ENCODE measurements around the gene CPLX1.
A peak's percentile ranks its signal among the peaks of the same experiment; 100 is the strongest.

The CPLX1 gene

GRCh38 chr4:825063-825970 is 612 bp downstream of the CPLX1 start:
- DNase-seq (ENCODE audit: low spot score): peak; percentile 88
- no peak for TF ChIP-seq CTCF (IDR thresholded peaks at IDR 0.05; ENCODE audit: extremely low read depth, missing control alignments)

DNA sequence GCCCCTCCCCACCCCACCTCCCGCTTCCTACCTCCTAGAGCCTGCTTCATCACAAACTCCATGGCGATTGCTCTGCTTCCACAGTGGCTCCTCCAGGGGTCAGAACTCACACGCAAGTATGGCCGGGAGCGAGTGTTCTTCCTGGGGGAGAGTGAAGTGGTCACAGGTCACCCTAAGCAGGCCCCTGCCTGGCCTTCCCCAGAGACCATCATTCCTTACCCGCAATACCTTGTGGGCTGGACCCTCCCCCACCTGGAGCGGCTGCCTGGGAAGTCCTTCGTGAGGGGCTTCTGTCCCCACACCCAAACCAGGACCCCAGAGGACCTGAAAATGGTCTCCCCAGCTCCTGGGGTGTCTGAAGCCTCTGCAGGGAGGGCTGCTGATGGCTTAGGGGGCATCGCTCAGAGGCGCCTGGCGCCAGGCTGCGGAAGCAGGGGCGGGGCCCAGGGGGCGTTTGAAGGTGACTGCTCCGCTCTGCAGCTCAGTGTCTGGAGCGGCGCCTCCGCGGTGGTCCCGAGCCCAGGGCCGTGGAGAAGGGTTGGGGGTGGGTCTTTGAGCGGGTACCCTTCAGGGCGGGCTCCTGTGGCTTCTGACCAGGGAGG is 1.4 kb downstream of the CPLX1 start:
- DNase-seq (ENCODE audit: low spot score): no peak

DNA sequence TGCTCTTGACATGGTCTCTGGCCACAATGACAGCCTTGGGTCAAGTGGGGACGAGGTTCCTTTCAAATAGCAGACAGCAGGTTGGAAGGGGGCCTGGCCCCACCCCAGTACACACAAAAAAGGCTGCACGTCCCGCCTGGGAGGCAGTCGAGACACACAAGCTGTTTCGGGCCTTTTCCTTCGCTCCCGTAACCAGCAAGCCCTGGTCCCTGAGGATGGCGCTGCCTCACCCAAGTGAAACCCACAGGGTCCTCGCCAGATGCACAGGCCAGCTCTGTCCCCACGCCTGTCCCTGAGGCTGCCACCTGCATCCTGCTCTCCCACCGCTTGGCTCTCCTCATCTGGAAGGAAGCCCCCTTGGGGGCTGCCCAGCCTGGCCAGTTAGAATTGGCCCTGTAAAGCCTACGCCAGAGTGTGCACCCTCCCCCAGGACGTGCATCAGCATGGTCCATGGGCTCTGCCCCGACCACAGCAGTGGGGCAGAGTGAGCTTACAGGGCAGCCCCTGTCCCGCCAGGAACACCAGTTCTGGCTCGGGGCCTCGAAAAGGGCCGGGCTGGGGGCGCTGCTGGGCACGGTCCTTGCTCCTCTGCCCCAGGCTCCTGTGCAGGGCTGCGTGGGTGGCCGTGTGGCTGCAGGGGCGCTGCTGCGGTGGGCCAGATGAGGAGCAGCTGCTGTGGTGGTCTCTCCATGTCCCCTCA is 2.0 kb downstream of the CPLX1 start:
- no peak for DNase-seq (ENCODE audit: low spot score)
- TF ChIP-seq CTCF (IDR thresholded peaks at IDR 0.05; ENCODE audit: extremely low read depth, missing control alignments): no peak

More for the DNA sequence above, 1.4 kb downstream of the CPLX1 start:
- TF ChIP-seq CTCF (IDR thresholded peaks at IDR 0.05; ENCODE audit: extremely low read depth, missing control alignments): no peak

GRCh38 chr4:823176-823760 is 2.7 kb downstream of the CPLX1 start:
- no peak for DNase-seq (ENCODE audit: low spot score)
- TF ChIP-seq CTCF (IDR thresholded peaks at IDR 0.05; ENCODE audit: extremely low read depth, missing control alignments): no peak

DNA sequence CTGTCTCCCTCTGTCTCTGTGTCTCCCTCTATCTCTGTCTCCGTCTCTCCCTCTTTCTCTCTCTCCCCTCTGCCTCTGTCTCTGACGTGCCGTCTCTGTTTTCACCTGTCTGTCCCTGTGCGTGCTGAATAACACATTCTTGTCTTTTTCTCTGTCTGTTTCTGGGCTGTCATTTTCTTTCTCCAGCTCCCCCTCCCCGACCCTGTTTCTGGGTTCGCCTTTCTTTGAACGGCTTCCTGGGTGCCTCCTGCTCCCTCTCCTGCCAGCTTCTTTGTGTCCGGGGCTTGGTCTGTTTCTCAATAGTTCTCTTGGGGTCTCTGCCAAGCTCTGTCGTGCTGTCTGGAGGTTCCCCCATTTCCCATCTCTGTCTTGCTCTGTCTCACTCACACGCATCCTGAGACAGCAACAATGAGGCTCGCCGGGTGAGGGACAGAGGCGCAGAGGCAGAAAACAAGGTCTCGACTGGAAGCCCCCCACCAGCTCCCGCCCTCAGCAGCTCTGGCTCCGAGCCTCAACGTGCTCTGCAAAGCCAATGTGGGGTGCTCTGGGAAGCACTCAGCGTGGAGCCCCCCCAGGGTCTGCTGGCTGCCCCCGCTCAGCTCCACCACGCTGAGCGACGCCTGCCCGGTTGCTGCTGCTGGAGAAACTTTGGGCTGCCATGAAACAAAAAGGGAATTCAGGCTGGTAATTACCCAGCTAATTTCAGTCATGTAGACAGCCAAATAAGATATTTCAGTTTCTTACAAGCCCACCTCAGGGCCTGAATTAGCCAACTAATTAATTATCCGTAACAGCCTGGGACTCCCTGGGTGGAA is 3.4 kb downstream of the CPLX1 start:
- no peak for TF ChIP-seq CTCF (IDR thresholded peaks at IDR 0.05; ENCODE audit: extremely low read depth, missing control alignments)

GRCh38 chr4:821631-822030 is 4.3 kb downstream of the CPLX1 start:
- TF ChIP-seq CTCF (IDR thresholded peaks at IDR 0.05; ENCODE audit: extremely low read depth, missing control alignments): no peak
- no peak for DNase-seq (ENCODE audit: low spot score)

More for the DNA sequence above, 3.4 kb downstream of the CPLX1 start:
- no peak for DNase-seq (ENCODE audit: low spot score)

Data from GM20000 (cell line).